HG03378 (cell line): ENCODE data around the gene APP.
A peak's percentile ranks its signal among the peaks of the same experiment; 100 is the strongest.

ENCODE experiments used
- ATAC-seq: cut with Tn5 transposase; IDR thresholded peaks from one replicate; pipeline ENCODE4 v1.9.1; 2021; ENCODE audit warnings: mild to moderate bottlenecking, moderate library complexity; ENCODE audit not compliant: unreplicated experiment

The APP gene

GRCh38 chr21:25885405-25885804 lies 285.2 kb downstream of the APP start:
- no peak for ATAC-seq

GRCh38 chr21:25884311-25884710 lies 286.3 kb downstream of the APP start:
- ATAC-seq, result no peak

- peak; percentile 89 for ATAC-seq
Measured at GRCh38 chr21:25881524-25882376, 288.8 kb downstream of the APP start.

GRCh38 chr21:25879203-25879602 lies 291.4 kb downstream of the APP start:
- no peak for ATAC-seq

- no peak for ATAC-seq
Measured at GRCh38 chr21:25878344-25878743, 292.2 kb downstream of the APP start.

- no peak for ATAC-seq
Measured at GRCh38 chr21:25872271-25872670, 298.3 kb downstream of the APP start.

- no peak for ATAC-seq
Measured at GRCh38 chr21:25871566-25871965, 299.0 kb downstream of the APP start.

GRCh38 chr21:25870084-25870483 lies 300.5 kb downstream of the APP start:
- ATAC-seq, result no peak

- ATAC-seq, result no peak
Measured at GRCh38 chr21:25867061-25867460, 303.5 kb downstream of the APP start.

GRCh38 chr21:25863747-25864146 lies 306.8 kb downstream of the APP start:
- no peak for ATAC-seq

GRCh38 chr21:25863031-25863430 lies 307.5 kb downstream of the APP start:
- ATAC-seq, result no peak

GRCh38 chr21:25862596-25862995 lies 308.0 kb downstream of the APP start:
- ATAC-seq, result peak; percentile 84

- no peak for ATAC-seq
Measured at GRCh38 chr21:25862112-25862511, 308.5 kb downstream of the APP start.

- no peak for ATAC-seq
Measured at GRCh38 chr21:25859235-25859929, 311.2 kb downstream of the APP start.

- ATAC-seq, result no peak
Measured at GRCh38 chr21:25858325-25858724, 312.2 kb downstream of the APP start.

- no peak for ATAC-seq
Measured at GRCh38 chr21:25857308-25858074, 313.1 kb downstream of the APP start.

- ATAC-seq, result no peak
Measured at GRCh38 chr21:25855576-25855975, 315.0 kb downstream of the APP start.

- no peak for ATAC-seq
Measured at GRCh38 chr21:25850126-25850842, 320.3 kb downstream of the APP start.

GRCh38 chr21:25848309-25848708 lies 322.3 kb downstream of the APP start:
- no peak for ATAC-seq

GRCh38 chr21:25845729-25846256 lies 324.8 kb downstream of the APP start:
- ATAC-seq, result peak; percentile 76

- no peak for ATAC-seq
Measured at GRCh38 chr21:25842925-25843324, 327.6 kb downstream of the APP start.
